ENCODE results near the gene PRKCZ.
A peak's percentile ranks its signal among the peaks of the same experiment; 100 is the strongest.

PRKCZ gene

GRCh38 chr1:2212532-2213491 is 162.6 kb downstream of the PRKCZ start:
- H3K36me3 Mint-ChIP-seq (ENCODE audit: low read depth): no peaks in the 10 kb centered on the region
- no peaks in the 10 kb centered on the region for H3K27me3 Mint-ChIP-seq (ENCODE audit: low read depth)
- no peak overlapping the region for H3K4me3 Mint-ChIP-seq
- peaks cover 1% of the 10 kb centered on the region for H3K4me1 Mint-ChIP-seq (ENCODE audit: low read depth)
- no peak overlapping the region for H3K27ac Mint-ChIP-seq
- H3K9me3 Mint-ChIP-seq: no peaks in the 10 kb centered on the region

DNA sequence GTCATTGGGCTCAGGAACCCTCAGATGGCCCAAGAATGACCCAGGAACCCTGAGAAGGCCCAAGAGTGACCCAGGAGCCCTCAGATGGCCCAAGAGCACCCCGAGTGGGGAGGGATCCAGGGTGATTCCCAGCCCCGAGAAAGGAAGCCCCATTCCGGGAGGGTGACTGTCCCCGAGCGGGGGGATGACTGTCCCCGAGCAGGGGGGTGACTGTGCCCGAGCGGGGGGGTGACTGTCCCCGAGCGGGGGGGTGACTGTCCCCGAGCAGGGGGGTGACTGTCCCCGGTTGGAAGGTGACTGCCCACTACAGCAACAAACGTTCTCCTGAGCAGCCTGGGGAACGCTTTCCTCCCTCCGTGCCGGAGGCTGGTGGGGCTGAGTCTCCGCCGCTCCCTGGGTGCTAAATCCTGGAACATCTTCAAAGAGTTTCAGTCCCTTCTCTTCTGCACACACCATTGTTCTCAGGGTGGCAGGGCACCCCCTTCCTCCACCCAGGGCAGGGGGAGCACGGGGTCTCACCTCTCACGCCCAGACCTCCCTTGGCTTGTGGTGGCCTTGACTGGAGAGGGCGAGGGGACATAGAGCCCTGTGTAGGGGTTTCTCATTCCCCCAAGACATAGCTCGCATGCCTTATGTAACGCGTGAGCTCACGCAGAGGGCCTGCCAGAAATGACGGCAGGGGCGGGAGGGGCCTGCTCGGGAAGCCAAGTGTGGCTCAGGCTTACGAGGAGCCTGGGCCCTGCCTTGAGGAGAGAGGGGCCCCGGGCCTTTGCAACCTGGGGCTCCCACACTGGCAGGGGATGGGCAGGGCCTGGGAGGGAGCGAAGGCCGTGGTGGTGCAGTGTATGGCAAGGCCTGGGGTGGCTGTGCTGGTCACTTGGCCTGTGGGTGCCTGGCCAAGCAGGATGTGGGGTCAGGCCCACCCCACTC is 163.6 kb downstream of the PRKCZ start:
- H3K4me1 Mint-ChIP-seq (ENCODE audit: low read depth): peaks cover 1% of the 10 kb centered on the region
- no peaks in the 10 kb centered on the region for H3K36me3 Mint-ChIP-seq (ENCODE audit: low read depth)
- no peak overlapping the region for H3K27ac Mint-ChIP-seq
- no peak overlapping the region for H3K4me3 Mint-ChIP-seq
- peaks cover 3% of the 10 kb centered on the region for H3K9me3 Mint-ChIP-seq
- H3K27me3 Mint-ChIP-seq (ENCODE audit: low read depth): peaks cover 4% of the 10 kb centered on the region

GRCh38 chr1:2214541-2215241 is 164.5 kb downstream of the PRKCZ start:
- Mint-ChIP-seq H3K9me3 (peaks cover 8% of the 10 kb centered on the region), H3K27ac (no peak overlapping the region), H3K4me3 (no peak overlapping the region), H3K36me3 (ENCODE audit: low read depth) (peaks cover 2% of the 10 kb centered on the region), H3K27me3 (ENCODE audit: low read depth) (peaks cover 10% of the 10 kb centered on the region), H3K4me1 (ENCODE audit: low read depth) (peaks cover 1% of the 10 kb centered on the region)

GRCh38 chr1:2215329-2215728 is 165.1 kb downstream of the PRKCZ start:
- H3K4me3 Mint-ChIP-seq: no peak overlapping the region
- no peak overlapping the region for H3K27ac Mint-ChIP-seq
- H3K9me3 Mint-ChIP-seq: peaks cover 8% of the 10 kb centered on the region
- peaks cover 10% of the 10 kb centered on the region for H3K27me3 Mint-ChIP-seq (ENCODE audit: low read depth)
- H3K36me3 Mint-ChIP-seq (ENCODE audit: low read depth): peaks cover 2% of the 10 kb centered on the region
- H3K4me1 Mint-ChIP-seq (ENCODE audit: low read depth): peaks cover 1% of the 10 kb centered on the region

GRCh38 chr1:2215909-2216766 is 165.9 kb downstream of the PRKCZ start:
- no peak overlapping the region for H3K4me3 Mint-ChIP-seq
- H3K4me1 Mint-ChIP-seq (ENCODE audit: low read depth): peaks cover 1% of the 10 kb centered on the region

DNA sequence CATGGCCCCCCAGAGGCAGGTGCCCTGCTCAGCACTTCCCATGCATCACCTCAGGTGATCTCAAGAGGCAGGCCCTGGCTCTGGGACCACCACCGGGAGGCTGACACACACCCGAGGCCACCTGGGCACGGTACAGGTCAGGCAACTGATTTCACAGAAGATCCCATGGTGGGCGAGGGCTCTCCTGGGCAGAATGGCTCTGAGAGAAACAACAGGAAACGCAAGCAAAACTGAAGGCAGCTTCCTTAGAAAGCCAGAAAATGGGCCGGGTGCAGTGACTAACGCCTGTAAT is 166.5 kb downstream of the PRKCZ start:
- no peak overlapping the region for H3K27ac Mint-ChIP-seq

More at GRCh38 chr1:2215909-2216766, 165.9 kb downstream of the PRKCZ start:
- H3K36me3 Mint-ChIP-seq (ENCODE audit: low read depth): peaks cover 2% of the 10 kb centered on the region
- peaks cover 8% of the 10 kb centered on the region for H3K9me3 Mint-ChIP-seq
- peaks cover 10% of the 10 kb centered on the region for H3K27me3 Mint-ChIP-seq (ENCODE audit: low read depth)
- H3K27ac Mint-ChIP-seq: no peak overlapping the region

DNA sequence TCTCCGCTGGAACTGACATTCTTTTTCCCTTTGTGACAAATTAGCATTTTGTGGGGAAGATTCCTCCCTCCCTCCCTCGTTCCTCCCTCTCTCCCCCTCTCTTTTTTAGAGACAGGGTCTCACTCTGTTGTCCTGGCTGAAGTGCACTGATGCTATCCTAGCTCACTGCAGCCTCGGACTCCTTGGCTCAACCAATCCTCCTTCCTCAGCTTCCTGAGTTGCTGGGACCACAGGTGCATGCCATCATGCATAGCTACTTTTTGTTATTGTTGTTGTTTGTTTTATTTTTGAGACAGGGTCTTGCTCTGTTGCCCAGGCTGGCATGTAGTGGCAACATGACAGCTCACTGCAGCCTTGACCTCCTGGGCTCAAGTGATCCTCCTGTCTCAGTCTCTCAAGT is 171.1 kb downstream of the PRKCZ start:
- Mint-ChIP-seq H3K4me1 (ENCODE audit: low read depth) (peaks cover 5% of the 10 kb centered on the region), H3K27me3 (ENCODE audit: low read depth) (peaks cover 19% of the 10 kb centered on the region), H3K36me3 (ENCODE audit: low read depth) (peaks cover 2% of the 10 kb centered on the region), H3K4me3 (no peak overlapping the region), H3K9me3 (peaks cover 8% of the 10 kb centered on the region), H3K27ac (no peak overlapping the region)

More for the DNA sequence above, 166.5 kb downstream of the PRKCZ start:
- Mint-ChIP-seq H3K9me3 (peaks cover 8% of the 10 kb centered on the region), H3K4me3 (no peak overlapping the region), H3K27me3 (ENCODE audit: low read depth) (peaks cover 13% of the 10 kb centered on the region), H3K4me1 (ENCODE audit: low read depth) (peaks cover 1% of the 10 kb centered on the region), H3K36me3 (ENCODE audit: low read depth) (peaks cover 2% of the 10 kb centered on the region)

DNA sequence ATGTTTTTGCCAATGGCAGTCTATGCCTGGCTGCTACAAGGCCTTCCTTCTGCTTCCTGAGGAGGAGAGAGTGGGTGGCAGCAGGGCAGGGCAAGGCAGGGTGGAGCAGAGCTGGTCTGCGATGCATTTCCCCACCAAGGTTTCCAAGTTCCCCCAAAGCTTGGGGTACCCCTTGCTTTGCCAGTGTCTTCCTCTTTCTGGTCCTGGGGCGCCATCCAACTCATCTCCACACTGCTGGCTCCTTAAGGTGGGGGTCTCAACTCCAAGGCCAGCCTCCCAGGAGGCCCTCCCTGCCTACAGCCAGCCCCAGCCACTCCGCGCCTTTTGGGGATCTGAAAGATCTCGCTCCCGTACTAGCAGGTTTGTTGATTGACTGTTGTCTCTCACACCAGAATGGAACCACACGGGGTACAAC is 174.0 kb downstream of the PRKCZ start:
- Mint-ChIP-seq H3K27ac (no peak overlapping the region), H3K4me3 (no peak overlapping the region), H3K9me3 (peaks cover 2% of the 10 kb centered on the region)

GRCh38 chr1:2224631-2225428 is 174.6 kb downstream of the PRKCZ start:
- no peak overlapping the region for H3K4me3 Mint-ChIP-seq

More for the DNA sequence above, 174.0 kb downstream of the PRKCZ start:
- H3K27me3 Mint-ChIP-seq (ENCODE audit: low read depth): peaks cover 14% of the 10 kb centered on the region
- peaks cover 8% of the 10 kb centered on the region for H3K4me1 Mint-ChIP-seq (ENCODE audit: low read depth)
- H3K36me3 Mint-ChIP-seq (ENCODE audit: low read depth): peaks cover 3% of the 10 kb centered on the region

GRCh38 chr1:2226525-2227345 is 176.5 kb downstream of the PRKCZ start:
- Mint-ChIP-seq H3K9me3 (no peaks in the 10 kb centered on the region), H3K27me3 (ENCODE audit: low read depth) (peaks cover 9% of the 10 kb centered on the region), H3K4me3 (peak overlapping the region; percentile 81), H3K4me1 (ENCODE audit: low read depth) (peaks cover 21% of the 10 kb centered on the region), H3K36me3 (ENCODE audit: low read depth) (peaks cover 8% of the 10 kb centered on the region), H3K27ac (peak overlapping the region; percentile 81)

More at GRCh38 chr1:2224631-2225428, 174.6 kb downstream of the PRKCZ start:
- Mint-ChIP-seq H3K27ac (no peak overlapping the region), H3K4me1 (ENCODE audit: low read depth) (peaks cover 10% of the 10 kb centered on the region), H3K36me3 (ENCODE audit: low read depth) (peaks cover 4% of the 10 kb centered on the region), H3K9me3 (no peaks in the 10 kb centered on the region), H3K27me3 (ENCODE audit: low read depth) (peaks cover 12% of the 10 kb centered on the region)

DNA sequence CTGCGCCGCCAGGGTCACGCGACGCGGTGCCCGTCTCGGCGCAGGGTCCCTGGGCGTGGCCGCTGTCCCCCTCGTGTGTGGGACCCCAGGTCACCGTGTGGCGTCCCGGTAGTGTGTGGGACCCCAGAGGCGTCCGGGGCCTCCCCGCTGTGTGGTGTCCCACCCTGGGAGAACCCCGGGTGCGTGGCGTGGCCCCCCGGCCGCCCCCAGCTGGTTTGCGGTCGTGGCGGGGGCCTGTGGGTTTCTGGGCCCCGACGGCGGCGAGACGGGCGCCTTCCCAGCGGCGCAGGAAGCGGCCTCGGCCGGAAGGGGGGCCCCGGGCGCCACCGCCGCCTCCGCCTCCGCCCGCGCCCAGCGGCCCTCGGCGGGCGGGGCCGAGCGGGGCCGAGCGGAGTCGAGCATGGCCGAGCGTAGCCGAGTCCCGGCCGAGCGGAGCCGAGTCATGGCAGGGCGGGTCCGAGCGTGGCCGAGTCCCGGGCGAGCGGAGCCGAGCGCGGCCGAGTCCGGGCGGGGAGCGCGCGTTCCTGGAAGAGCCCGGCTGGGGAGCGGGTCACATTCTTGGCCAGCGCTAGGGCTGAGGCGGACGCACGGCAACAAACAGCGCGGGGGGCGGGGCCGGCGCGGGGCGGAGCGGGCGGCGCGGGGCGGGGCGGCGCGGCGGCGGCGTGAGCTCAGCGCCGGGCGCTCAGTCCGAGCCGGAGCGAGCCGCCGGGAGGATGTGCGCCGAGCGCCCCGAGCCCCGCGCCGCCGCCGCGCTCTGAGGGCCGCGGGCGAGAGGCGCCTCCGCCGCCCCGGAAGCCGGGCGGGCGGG is 177.3 kb downstream of the PRKCZ start:
- Mint-ChIP-seq H3K9me3 (no peaks in the 10 kb centered on the region), H3K27me3 (ENCODE audit: low read depth) (peaks cover 9% of the 10 kb centered on the region), H3K4me1 (ENCODE audit: low read depth) (peaks cover 27% of the 10 kb centered on the region), H3K27ac (peak overlapping the region; percentile 41), H3K36me3 (ENCODE audit: low read depth) (peaks cover 12% of the 10 kb centered on the region), H3K4me3 (peak overlapping the region; percentile 65)

Data from T-helper 1 cell treated with Interleukin-12 subunit alpha and Interleukin-12 subunit beta and Interleukin-4 antibody, amounts not matched to agents 30 μg/mL and 1 μg/mL, for 36 hours (primary cell).